ENCODE results near the gene OPRD1.
"Not testable (repeated sequence)": the region's sequence is repeated elsewhere in the genome, so short reads cannot be mapped to it uniquely, and the experiment has no call there.

DNA sequence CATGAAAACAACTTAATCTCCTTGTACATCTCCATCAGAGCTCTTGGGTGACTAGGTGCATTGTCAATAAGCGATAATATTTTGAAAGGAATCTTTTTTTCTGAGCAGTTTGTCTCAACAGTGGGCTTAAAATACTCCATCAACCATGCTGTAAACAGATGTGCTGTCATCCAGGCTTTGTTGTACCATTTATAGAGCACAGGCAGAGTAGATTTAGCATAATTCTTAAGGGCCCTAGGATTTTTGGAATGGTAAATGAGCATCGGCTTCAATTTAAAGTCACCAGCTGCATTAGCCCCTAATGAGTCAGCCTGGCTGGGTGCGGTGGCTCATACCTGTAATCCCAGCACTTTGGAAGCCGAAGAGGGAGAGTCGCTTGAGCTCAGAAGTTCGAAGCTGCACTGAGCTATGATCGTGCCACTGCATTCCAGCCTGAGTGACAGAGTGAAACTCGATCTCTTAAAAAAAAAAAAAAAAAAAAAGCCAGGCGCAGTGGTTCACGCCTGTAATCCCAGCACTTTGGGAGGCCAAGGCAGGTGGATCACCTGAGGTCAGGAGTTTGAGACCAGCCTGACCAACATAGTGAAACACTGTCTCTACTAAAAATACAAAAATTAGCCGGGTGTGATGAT, 16.4 kb downstream of the OPRD1 start:
- TF ChIP-seq POLR2A (IDR thresholded peaks at IDR 0.05; ENCODE audit: low read depth); EP300 (IDR thresholded peaks at IDR 0.05): not testable (repeated sequence)
- TF ChIP-seq, protein P1, sequence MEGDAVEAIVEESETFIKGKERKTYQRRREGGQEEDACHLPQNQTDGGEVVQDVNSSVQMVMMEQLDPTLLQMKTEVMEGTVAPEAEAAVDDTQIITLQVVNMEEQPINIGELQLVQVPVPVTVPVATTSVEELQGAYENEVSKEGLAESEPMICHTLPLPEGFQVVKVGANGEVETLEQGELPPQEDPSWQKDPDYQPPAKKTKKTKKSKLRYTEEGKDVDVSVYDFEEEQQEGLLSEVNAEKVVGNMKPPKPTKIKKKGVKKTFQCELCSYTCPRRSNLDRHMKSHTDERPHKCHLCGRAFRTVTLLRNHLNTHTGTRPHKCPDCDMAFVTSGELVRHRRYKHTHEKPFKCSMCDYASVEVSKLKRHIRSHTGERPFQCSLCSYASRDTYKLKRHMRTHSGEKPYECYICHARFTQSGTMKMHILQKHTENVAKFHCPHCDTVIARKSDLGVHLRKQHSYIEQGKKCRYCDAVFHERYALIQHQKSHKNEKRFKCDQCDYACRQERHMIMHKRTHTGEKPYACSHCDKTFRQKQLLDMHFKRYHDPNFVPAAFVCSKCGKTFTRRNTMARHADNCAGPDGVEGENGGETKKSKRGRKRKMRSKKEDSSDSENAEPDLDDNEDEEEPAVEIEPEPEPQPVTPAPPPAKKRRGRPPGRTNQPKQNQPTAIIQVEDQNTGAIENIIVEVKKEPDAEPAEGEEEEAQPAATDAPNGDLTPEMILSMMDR (IDR thresholded peaks at IDR 0.05) = not testable (repeated sequence)

All from esophagus muscularis mucosa (tissue), 4 donors.